Measurements from ENCODE around the gene TRAF3IP1. TPM values are rescaled to one million over a fixed set of nuclear protein-coding genes. Genes with fewer than 3 reads are reported as not detected.

Gene TRAF3IP1
- total and polyA plus RNA-seq, 2 of the 13 experiments (the other 11 are each of a cell fraction or from before 2014, with no cell fraction given), result 4.1 to 12.9 TPM

- no peaks in the 10 kb centered on the region; a peak in 1 of 5 replicates for H3K27me3 ChIP-seq (ENCODE audit: control insufficient read depth in 1 of 2, insufficient read depth in 2 of 2, low read length in 2 of 2)
- no peak for FAIRE-seq
- no peak overlapping the region for H3K4me2 ChIP-seq (ENCODE audit: low read depth, low read length)
- no peak for ATAC-seq
- H3K9me3 ChIP-seq (ENCODE audit: low read length), result no peaks in the 10 kb centered on the region
- no peak overlapping the region for H3K4me3 ChIP-seq (replicated peaks in 1 of 3; ENCODE audit: insufficient read depth in 1 of 3, low read depth in 2 of 3, low read length in 3 of 3)
- peaks cover 20% of the 10 kb centered on the region for H3K4me1 ChIP-seq (ENCODE audit: insufficient read depth, low read length)
- no peak for DNase-seq (ENCODE audit: low spot score)
- CTCF ChIA-PET (ENCODE audit: low intra/inter-chr PET ratio, low total read pairs), result no interaction called here
- POLR2A ChIA-PET, result no interaction called here
- H3K79me2 ChIP-seq (ENCODE audit: insufficient read depth, low read length), result peaks cover 19% of the 10 kb centered on the region
- no TSS peak for BruUV-seq (replicated peaks)
- no peak overlapping the region for H3K27ac ChIP-seq (ENCODE audit: extremely low read length, insufficient read depth, low read length)
- WGBS (ENCODE audit: low lambda C conversion rate), result 70% methylated on average over 7 of the region's 9 CpGs
- intact Hi-C loops (cut with micrococcal nuclease; ENCODE audit: unreplicated experiment) (no loop called here), in situ Hi-C loops (cut with HindIII; ENCODE audit: extremely low pct_ligation_motif_present, low pct_unique_long_range_greater_than_20kb) (no loop called here)
- H3K36me3 ChIP-seq (replicated peaks in 1 of 2; ENCODE audit: control insufficient read depth in 1 of 2, insufficient read depth in 2 of 2, low read length in 2 of 2), result no peaks in the 10 kb centered on the region
- H3K9ac ChIP-seq (ENCODE audit: insufficient read depth, low read depth, low read length), result no peak overlapping the region
- no peak overlapping the region for H2AFZ ChIP-seq (ENCODE audit: low read length)
- H4K20me1 ChIP-seq (ENCODE audit: insufficient read depth, low read length), result peaks cover 13% of the 10 kb centered on the region
- TF ChIP-seq THRA (CRISPR knock-in tag; IDR thresholded peaks at IDR 0.05; ENCODE audit: borderline replicate concordance) (no peak), ZNF121 (CRISPR knock-in tag; IDR thresholded peaks at IDR 0.05) (no peak), AHDC1 (CRISPR knock-in tag; IDR thresholded peaks at IDR 0.05; ENCODE audit: borderline replicate concordance) (no peak), NCOA1 (CRISPR knock-in tag; IDR thresholded peaks at IDR 0.05) (no peak), ELF1 (CRISPR knock-in tag; IDR thresholded peaks at IDR 0.05) (no peak), KMT2A (CRISPR knock-in tag; IDR thresholded peaks at IDR 0.05) (no peak), ZMYM4 (CRISPR knock-in tag; IDR thresholded peaks at IDR 0.05) (no peak), RERE (CRISPR knock-in tag; IDR thresholded peaks at IDR 0.05; ENCODE audit: low read depth) (no peak), ETV6 (CRISPR knock-in tag; conservative IDR thresholded peaks at IDR 0.05) (no peak), ZNF614 (CRISPR knock-in tag; IDR thresholded peaks at IDR 0.05; ENCODE audit: borderline replicate concordance) (no peak), MTF2 (CRISPR knock-in tag; IDR thresholded peaks at IDR 0.05; ENCODE audit: borderline replicate concordance) (no peak)
Measured at GRCh38 chr2:238423561-238424312, 103.4 kb downstream of the TRAF3IP1 start.
